Keratinocyte (primary cell): ENCODE measurements around the gene OR14A16.

ENCODE experiments used
- EZH2 ChIP-seq: IDR thresholded peaks from one replicate; pipeline ENCODE4 v1.6.1; 2012; ENCODE audit warnings: inconsistent platforms, mild to moderate bottlenecking, low read length, moderate library complexity
- TF ChIP-seq, protein P1 (sequence below), 3 experiments: IDR thresholded peaks in 1 of 3; conservative IDR thresholded peaks in 1 of 3; optimal IDR thresholded peaks in 1 of 3; 2 replicates in 2 of 3; 3 replicates in 1 of 3; pipeline versions ENCODE3 to v1.5.1; 2011; ENCODE audit warnings: low read length in 3 of 3, mild to moderate bottlenecking in 3 of 3, moderate library complexity in 2 of 3, control low read depth in 1 of 3, inconsistent platforms in 1 of 3; ENCODE audit not compliant: insufficient read depth in 2 of 3; ENCODE audit errors: extremely low read depth in 1 of 3

DNA sequence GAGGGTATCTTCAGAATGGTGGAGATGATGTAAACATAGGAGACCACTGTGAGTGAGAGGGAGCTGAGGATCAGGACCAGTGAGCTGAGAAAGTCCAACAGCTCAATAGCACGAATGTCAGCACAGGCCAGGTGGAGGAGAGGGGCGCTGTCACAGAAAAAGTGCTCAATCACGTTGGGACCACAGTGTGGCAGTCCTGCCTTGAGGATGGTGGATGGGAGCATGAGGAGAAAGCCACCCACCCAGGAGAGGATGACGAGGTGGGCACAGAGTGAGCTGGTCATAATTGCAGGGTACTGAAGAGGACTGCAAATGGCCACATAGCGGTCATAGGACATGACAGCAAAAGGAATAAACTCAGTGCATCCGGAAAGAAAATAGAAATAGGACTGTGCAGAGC, 9.7 kb upstream of the OR14A16 start:
- TF ChIP-seq, protein P1, sequence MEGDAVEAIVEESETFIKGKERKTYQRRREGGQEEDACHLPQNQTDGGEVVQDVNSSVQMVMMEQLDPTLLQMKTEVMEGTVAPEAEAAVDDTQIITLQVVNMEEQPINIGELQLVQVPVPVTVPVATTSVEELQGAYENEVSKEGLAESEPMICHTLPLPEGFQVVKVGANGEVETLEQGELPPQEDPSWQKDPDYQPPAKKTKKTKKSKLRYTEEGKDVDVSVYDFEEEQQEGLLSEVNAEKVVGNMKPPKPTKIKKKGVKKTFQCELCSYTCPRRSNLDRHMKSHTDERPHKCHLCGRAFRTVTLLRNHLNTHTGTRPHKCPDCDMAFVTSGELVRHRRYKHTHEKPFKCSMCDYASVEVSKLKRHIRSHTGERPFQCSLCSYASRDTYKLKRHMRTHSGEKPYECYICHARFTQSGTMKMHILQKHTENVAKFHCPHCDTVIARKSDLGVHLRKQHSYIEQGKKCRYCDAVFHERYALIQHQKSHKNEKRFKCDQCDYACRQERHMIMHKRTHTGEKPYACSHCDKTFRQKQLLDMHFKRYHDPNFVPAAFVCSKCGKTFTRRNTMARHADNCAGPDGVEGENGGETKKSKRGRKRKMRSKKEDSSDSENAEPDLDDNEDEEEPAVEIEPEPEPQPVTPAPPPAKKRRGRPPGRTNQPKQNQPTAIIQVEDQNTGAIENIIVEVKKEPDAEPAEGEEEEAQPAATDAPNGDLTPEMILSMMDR (optimal IDR thresholded peaks at IDR 0.05 in 1 of 3, IDR thresholded peaks at IDR 0.05 in 1 of 3, conservative IDR thresholded peaks at IDR 0.05 in 1 of 3; ENCODE audit: extremely low read depth in 1 of 3, insufficient read depth in 2 of 3, low read length in 3 of 3): no peak
- no peak for TF ChIP-seq EZH2
